ENCODE results near the gene BGN. TPM values are rescaled to one million over a fixed set of nuclear protein-coding genes. Genes with fewer than 3 reads are reported as not detected.

Gene BGN
- total and polyA plus RNA-seq, 2 donors (not counting 1 experiment from before 2014, with no cell fraction given), result not detected

DNA sequence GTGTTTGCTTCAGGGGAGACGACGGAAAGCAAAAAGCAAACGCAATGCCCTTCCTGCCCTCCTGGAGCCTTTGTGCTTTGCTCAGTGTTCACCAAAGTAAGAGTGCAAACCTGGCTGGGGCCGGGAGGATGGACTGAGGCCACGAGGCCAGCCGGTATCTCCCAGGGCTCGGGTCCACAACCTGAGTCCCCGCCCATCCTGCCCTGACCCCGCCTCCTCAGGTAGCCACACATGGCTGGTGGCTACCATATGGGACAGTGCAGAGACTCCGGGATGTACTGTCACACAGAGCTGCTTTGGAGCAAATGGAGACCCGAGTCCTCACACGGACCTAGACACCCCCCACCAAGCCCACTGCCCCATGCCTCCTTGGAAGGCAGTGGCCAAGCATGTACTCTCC lies 27.5 kb downstream of the BGN start:
- ATAC-seq (ENCODE audit: low read depth), result no peak
- Mint-ChIP-seq H3K4me1 (no peaks in the 10 kb centered on the region), H3K9me3 (ENCODE audit: insufficient read depth) (no peaks in the 10 kb centered on the region), H3K4me3 (no peak overlapping the region), H3K27ac (no peak overlapping the region), H3K27me3 (peaks cover 10% of the 10 kb centered on the region)
- no peak overlapping the region for H3K4me2 ChIP-seq (replicated peaks; ENCODE audit: low read depth, low read length, poor library complexity, severe bottlenecking)
- POLR2A ChIA-PET, result no interaction called here
- 42% methylated on average over 8 of the region's 12 CpGs for WGBS (ENCODE audit: insufficient coverage)
- no peaks in the 10 kb centered on the region for H4K20me1 ChIP-seq (ENCODE audit: control insufficient read depth, insufficient read depth, low read length, poor library complexity, severe bottlenecking)
- H3K27ac ChIP-seq (ENCODE audit: low read length in 2 of 2), result no peak overlapping the region
- H3K4me3 ChIP-seq (ENCODE audit: control extremely low read depth in 1 of 5, extremely low read depth in 1 of 5, insufficient read depth in 1 of 5, low read depth in 2 of 5, low read length in 4 of 5), result no peak overlapping the region
- H2AFZ ChIP-seq (ENCODE audit: insufficient read depth, low read depth, low read length, poor library complexity, severe bottlenecking), result no peak overlapping the region
- no peaks in the 10 kb centered on the region for H3K4me1 ChIP-seq (ENCODE audit: control insufficient read depth in 2 of 2, insufficient read depth in 2 of 2, low read length in 2 of 2)
- TF ChIP-seq, protein P1, sequence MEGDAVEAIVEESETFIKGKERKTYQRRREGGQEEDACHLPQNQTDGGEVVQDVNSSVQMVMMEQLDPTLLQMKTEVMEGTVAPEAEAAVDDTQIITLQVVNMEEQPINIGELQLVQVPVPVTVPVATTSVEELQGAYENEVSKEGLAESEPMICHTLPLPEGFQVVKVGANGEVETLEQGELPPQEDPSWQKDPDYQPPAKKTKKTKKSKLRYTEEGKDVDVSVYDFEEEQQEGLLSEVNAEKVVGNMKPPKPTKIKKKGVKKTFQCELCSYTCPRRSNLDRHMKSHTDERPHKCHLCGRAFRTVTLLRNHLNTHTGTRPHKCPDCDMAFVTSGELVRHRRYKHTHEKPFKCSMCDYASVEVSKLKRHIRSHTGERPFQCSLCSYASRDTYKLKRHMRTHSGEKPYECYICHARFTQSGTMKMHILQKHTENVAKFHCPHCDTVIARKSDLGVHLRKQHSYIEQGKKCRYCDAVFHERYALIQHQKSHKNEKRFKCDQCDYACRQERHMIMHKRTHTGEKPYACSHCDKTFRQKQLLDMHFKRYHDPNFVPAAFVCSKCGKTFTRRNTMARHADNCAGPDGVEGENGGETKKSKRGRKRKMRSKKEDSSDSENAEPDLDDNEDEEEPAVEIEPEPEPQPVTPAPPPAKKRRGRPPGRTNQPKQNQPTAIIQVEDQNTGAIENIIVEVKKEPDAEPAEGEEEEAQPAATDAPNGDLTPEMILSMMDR (IDR thresholded peaks at IDR 0.05), result no peak
- intact Hi-C loops (cut with micrococcal nuclease), result no loop called here
- no peaks in the 10 kb centered on the region for H3K36me3 ChIP-seq (replicated peaks in 1 of 2; ENCODE audit: control extremely low read depth in 1 of 2, control insufficient read depth in 1 of 2, extremely low read depth in 1 of 2, insufficient read depth in 2 of 2, low read length in 1 of 2)
- DNase-seq, result no peak
- CTCF ChIA-PET, result no interaction called here
- H3K9ac ChIP-seq (ENCODE audit: low read length), result no peak overlapping the region
- no peaks in the 10 kb centered on the region for H3K79me2 ChIP-seq (ENCODE audit: control insufficient read depth, insufficient read depth, low read length)
- peaks cover 0 to 12% (median 0%) of the 10 kb centered on the region in 4 experiments for H3K27me3 ChIP-seq (replicated peaks in 1 of 4; ENCODE audit: control extremely low read depth in 1 of 4, control insufficient read depth in 3 of 4, insufficient read depth in 4 of 4, low read length in 3 of 4)
- no peaks in the 10 kb centered on the region for H3K9me3 ChIP-seq (ENCODE audit: control extremely low read depth in 1 of 3, control insufficient read depth in 2 of 3, insufficient read depth in 1 of 3, low read length in 2 of 3)

DNA sequence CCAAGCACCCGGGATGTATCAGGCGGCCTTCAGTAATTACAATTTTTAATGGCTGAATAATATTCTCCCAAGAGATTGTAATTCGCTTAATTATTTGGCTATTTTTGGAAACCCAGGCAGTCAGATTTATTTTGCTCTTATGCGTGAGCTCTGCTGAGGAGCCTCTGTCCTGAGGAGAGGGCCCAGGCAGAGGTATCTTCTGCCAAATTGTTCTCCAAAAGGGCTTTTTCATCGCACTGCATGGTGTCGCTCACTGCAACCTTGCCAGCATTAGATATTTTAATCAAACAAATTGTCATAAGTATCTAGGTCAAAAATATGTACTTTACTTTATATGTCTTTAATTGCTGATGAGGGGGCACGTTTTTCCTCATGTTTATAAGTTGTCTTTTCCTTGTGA lies 28.5 kb downstream of the BGN start:
- DNase-seq (no peak), ATAC-seq (ENCODE audit: low read depth) (no peak)
- H3K4me1 ChIP-seq (ENCODE audit: control insufficient read depth in 2 of 2, insufficient read depth in 2 of 2, low read length in 2 of 2), result no peaks in the 10 kb centered on the region
- intact Hi-C loops (cut with micrococcal nuclease), result no loop called here
- no peak overlapping the region for H3K9ac ChIP-seq (ENCODE audit: low read length)
- no peak overlapping the region for H2AFZ ChIP-seq (ENCODE audit: insufficient read depth, low read depth, low read length, poor library complexity, severe bottlenecking)
- H3K27me3 ChIP-seq (replicated peaks in 1 of 4; ENCODE audit: control extremely low read depth in 1 of 4, control insufficient read depth in 3 of 4, insufficient read depth in 4 of 4, low read length in 3 of 4), result peaks cover 0 to 12% (median 0%) of the 10 kb centered on the region in 4 experiments
- WGBS (ENCODE audit: insufficient coverage), result no CpG with 5 or more reads among the region's 7 CpGs
- POLR2A ChIA-PET, result no interaction called here
- Mint-ChIP-seq H3K27ac (no peak overlapping the region), H3K4me1 (no peaks in the 10 kb centered on the region), H3K27me3 (peaks cover 10% of the 10 kb centered on the region), H3K9me3 (ENCODE audit: insufficient read depth) (no peaks in the 10 kb centered on the region), H3K4me3 (no peak overlapping the region)
- no peaks in the 10 kb centered on the region for H3K36me3 ChIP-seq (replicated peaks in 1 of 2; ENCODE audit: control extremely low read depth in 1 of 2, control insufficient read depth in 1 of 2, extremely low read depth in 1 of 2, insufficient read depth in 2 of 2, low read length in 1 of 2)
- no peak overlapping the region for H3K4me3 ChIP-seq (ENCODE audit: control extremely low read depth in 1 of 5, extremely low read depth in 1 of 5, insufficient read depth in 1 of 5, low read depth in 2 of 5, low read length in 4 of 5)
- TF ChIP-seq, protein P1 (IDR thresholded peaks at IDR 0.05), result no peak
- TF ChIP-seq EZH2 (IDR thresholded peaks at IDR 0.05; ENCODE audit: borderline replicate concordance, insufficient read depth, low read depth, low read length, poor library complexity, severe bottlenecking), result no peak
- no peaks in the 10 kb centered on the region for H3K79me2 ChIP-seq (ENCODE audit: control insufficient read depth, insufficient read depth, low read length)
- H3K9me3 ChIP-seq (ENCODE audit: control extremely low read depth in 1 of 3, control insufficient read depth in 2 of 3, insufficient read depth in 1 of 3, low read length in 2 of 3), result no peaks in the 10 kb centered on the region
- no peak overlapping the region for H3K27ac ChIP-seq (ENCODE audit: low read length in 2 of 2)
- CTCF ChIA-PET, result no interaction called here
- no peak overlapping the region for H3K4me2 ChIP-seq (replicated peaks; ENCODE audit: low read depth, low read length, poor library complexity, severe bottlenecking)
- no peaks in the 10 kb centered on the region for H4K20me1 ChIP-seq (ENCODE audit: control insufficient read depth, insufficient read depth, low read length, poor library complexity, severe bottlenecking)
